ENCODE results near the gene MLH3. TPM values are rescaled to one million over a fixed set of nuclear protein-coding genes. Genes with fewer than 3 reads are reported as not detected.
A peak's percentile ranks its signal among the peaks of the same experiment; 100 is the strongest.
"Not testable (repeated sequence)": the region's sequence is repeated elsewhere in the genome, so short reads cannot be mapped to it uniquely, and the experiment has no call there.

Gene MLH3
- total RNA-seq, 2 experiments from 2014 or later, result 6.6 to 6.7 TPM

GRCh38 chr14:75001261-75001660 is 50.0 kb downstream of the MLH3 start:
- intact Hi-C loops (cut with micrococcal nuclease; ENCODE audit: unreplicated experiment), result no loop called here
- H3K4me3 ChIP-seq (ENCODE audit: low read depth, low read length, poor library complexity, severe bottlenecking), result no peak overlapping the region
- H3K4me1 ChIP-seq (ENCODE audit: insufficient read depth, low read length, poor library complexity, severe bottlenecking), result peaks cover 15% of the 10 kb centered on the region

GRCh38 chr14:74995781-74996180 is 55.5 kb downstream of the MLH3 start:
- intact Hi-C loops (cut with micrococcal nuclease; ENCODE audit: unreplicated experiment); H3K9me3 ChIP-seq (ENCODE audit: low read length): not testable (repeated sequence)

More at GRCh38 chr14:75001261-75001660, 50.0 kb downstream of the MLH3 start:
- no TSS peak for BruUV-seq (replicated peaks)
- H3K36me3 ChIP-seq (ENCODE audit: insufficient read depth, low read length), result peaks cover 24% of the 10 kb centered on the region
- H3K9me3 ChIP-seq (ENCODE audit: low read length), result peaks cover 12% of the 10 kb centered on the region; the same call in 1 of the 2 replicates
- no peak overlapping the region for H3K4me2 ChIP-seq (ENCODE audit: low read length)
- peaks cover 22% of the 10 kb centered on the region for H3K79me2 ChIP-seq (ENCODE audit: insufficient read depth, low read depth, low read length)
- ChIA-PET CTCF (ENCODE audit: unreplicated experiment) (no interaction called here), POLR2A (no interaction called here)
- no peak for TF ChIP-seq EZH2phosphoT487 (IDR thresholded peaks at IDR 0.05; ENCODE audit: borderline replicate concordance, low read depth, low read length)
- TF ChIP-seq CTCF (conservative IDR thresholded peaks at IDR 0.05; ENCODE audit: low read length), result no peak
- no peaks in the 10 kb centered on the region for H4K20me1 ChIP-seq (ENCODE audit: insufficient read depth, low read length)
- H2AFZ ChIP-seq (ENCODE audit: low read length), result peak overlapping the region; percentile 94; the same call in 1 of the 2 replicates
- no peak for DNase-seq (ENCODE audit: low spot score)
- no peak overlapping the region for H3K27ac ChIP-seq (ENCODE audit: low read depth, low read length, poor library complexity, severe bottlenecking)
- no peaks in the 10 kb centered on the region for H3K9me2 ChIP-seq (ENCODE audit: insufficient read depth, low read length)

GRCh38 chr14:74994182-74994581 is 57.1 kb downstream of the MLH3 start:
- DNase-seq (ENCODE audit: low spot score); H3K27ac ChIP-seq (ENCODE audit: low read depth, low read length, poor library complexity, severe bottlenecking); BruUV-seq (replicated peaks); H3K9me3 ChIP-seq (ENCODE audit: low read length); CTCF ChIA-PET (ENCODE audit: unreplicated experiment); H4K20me1 ChIP-seq (ENCODE audit: insufficient read depth, low read length); intact Hi-C loops (cut with micrococcal nuclease; ENCODE audit: unreplicated experiment); H3K79me2 ChIP-seq (ENCODE audit: insufficient read depth, low read depth, low read length); POLR2A ChIA-PET; H2AFZ ChIP-seq (ENCODE audit: low read length); H3K4me1 ChIP-seq (ENCODE audit: insufficient read depth, low read length, poor library complexity, severe bottlenecking); H3K9me2 ChIP-seq (ENCODE audit: insufficient read depth, low read length); H3K4me3 ChIP-seq (ENCODE audit: low read depth, low read length, poor library complexity, severe bottlenecking); H3K4me2 ChIP-seq (ENCODE audit: low read length); H3K36me3 ChIP-seq (ENCODE audit: insufficient read depth, low read length): not testable (repeated sequence)

More at GRCh38 chr14:74995781-74996180, 55.5 kb downstream of the MLH3 start:
- H3K4me1 ChIP-seq (ENCODE audit: insufficient read depth, low read length, poor library complexity, severe bottlenecking); H3K27ac ChIP-seq (ENCODE audit: low read depth, low read length, poor library complexity, severe bottlenecking); H3K79me2 ChIP-seq (ENCODE audit: insufficient read depth, low read depth, low read length); H3K9me2 ChIP-seq (ENCODE audit: insufficient read depth, low read length); POLR2A ChIA-PET; BruUV-seq (replicated peaks); H4K20me1 ChIP-seq (ENCODE audit: insufficient read depth, low read length); H3K4me3 ChIP-seq (ENCODE audit: low read depth, low read length, poor library complexity, severe bottlenecking); H3K4me2 ChIP-seq (ENCODE audit: low read length); H3K36me3 ChIP-seq (ENCODE audit: insufficient read depth, low read length); DNase-seq (ENCODE audit: low spot score); H2AFZ ChIP-seq (ENCODE audit: low read length); CTCF ChIA-PET (ENCODE audit: unreplicated experiment): not testable (repeated sequence)

GRCh38 chr14:74988993-74989392 is 62.3 kb downstream of the MLH3 start:
- Histone ChIP-seq H3K4me3 (ENCODE audit: low read depth, low read length, poor library complexity, severe bottlenecking) (no peak overlapping the region), H2AFZ (ENCODE audit: low read length) (no peak overlapping the region), H4K20me1 (ENCODE audit: insufficient read depth, low read length) (no peaks in the 10 kb centered on the region), H3K4me1 (ENCODE audit: insufficient read depth, low read length, poor library complexity, severe bottlenecking) (no peaks in the 10 kb centered on the region), H3K9me2 (ENCODE audit: insufficient read depth, low read length) (no peaks in the 10 kb centered on the region), H3K9me3 (ENCODE audit: low read length) (no peaks in the 10 kb centered on the region), H3K36me3 (ENCODE audit: insufficient read depth, low read length) (no peaks in the 10 kb centered on the region), H3K27ac (ENCODE audit: low read depth, low read length, poor library complexity, severe bottlenecking) (no peak overlapping the region), H3K4me2 (ENCODE audit: low read length) (no peak overlapping the region), H3K79me2 (ENCODE audit: insufficient read depth, low read depth, low read length) (no peaks in the 10 kb centered on the region)
- DNase-seq (ENCODE audit: low spot score), result no peak
- intact Hi-C loops (cut with micrococcal nuclease; ENCODE audit: unreplicated experiment), result no loop called here
- no TSS peak for BruUV-seq (replicated peaks)
- ChIA-PET POLR2A (no interaction called here), CTCF (ENCODE audit: unreplicated experiment) (no interaction called here)
- TF ChIP-seq EZH2phosphoT487 (IDR thresholded peaks at IDR 0.05; ENCODE audit: borderline replicate concordance, low read depth, low read length) (no peak), CTCF (conservative IDR thresholded peaks at IDR 0.05; ENCODE audit: low read length) (no peak)

Measured in OCI-LY7 (cell line).